ENCODE results near the gene PRR29. TPM values are rescaled to one million over a fixed set of nuclear protein-coding genes. Genes with fewer than 3 reads are reported as not detected.

The PRR29 gene
- total RNA-seq, 4 donors from 2014 or later, result 0.29 to 2.8 (median 1.5) TPM; not detected in 1

DNA sequence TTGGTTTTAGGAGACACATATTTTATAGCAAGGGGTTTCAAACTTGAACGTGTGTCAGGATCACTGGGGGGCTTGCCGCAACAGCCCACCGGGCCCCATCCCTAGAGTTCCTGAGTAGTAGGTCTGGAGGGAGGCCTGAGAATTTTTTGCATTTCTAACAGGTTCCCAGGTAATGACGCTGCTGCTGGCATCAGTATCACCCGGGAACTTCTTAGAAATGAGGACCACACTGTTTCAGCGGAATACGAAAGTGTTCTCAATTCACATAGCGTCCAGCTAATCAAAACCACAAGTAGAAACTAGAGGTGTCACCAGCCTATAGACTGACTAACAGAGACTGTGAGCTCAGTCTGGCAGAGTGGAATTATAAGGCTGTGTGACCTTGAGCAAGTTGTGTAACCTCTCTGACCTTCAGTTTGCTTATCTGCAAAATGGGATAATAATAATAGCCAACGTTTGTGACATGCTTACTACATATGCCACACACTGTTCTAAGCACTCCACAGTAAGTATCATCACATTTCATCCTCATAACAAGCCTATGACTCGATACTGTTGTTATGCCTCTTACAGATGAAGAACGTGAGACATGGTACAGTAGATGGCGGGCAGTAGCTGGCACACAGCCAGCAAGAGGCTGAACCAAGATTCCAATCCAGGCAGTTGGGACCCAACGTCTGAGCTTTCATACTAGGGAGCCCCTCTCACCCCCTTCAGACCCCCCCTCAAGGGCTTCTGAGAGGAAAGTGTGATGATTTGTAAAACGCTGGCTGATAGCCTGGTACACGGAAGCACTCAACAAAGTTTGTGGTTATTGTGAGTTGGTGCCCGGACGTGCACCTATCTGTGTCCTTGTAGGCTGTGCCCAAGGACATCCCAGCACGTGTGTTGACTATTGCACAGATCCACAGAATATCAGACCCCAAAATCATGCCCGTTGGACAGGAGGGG lies 26.9 kb downstream of the PRR29 start:
- no peak for DNase-seq
- Histone ChIP-seq H3K27ac (no peak overlapping the region), H3K4me1 (no peaks in the 10 kb centered on the region), H3K36me3 (no peaks in the 10 kb centered on the region), H3K27me3 (no peaks in the 10 kb centered on the region), H3K9me3 (no peaks in the 10 kb centered on the region), H3K4me3 (no peak overlapping the region)
- intact Hi-C loops (cut with DNase I; ENCODE audit: low total_unique reads), result loop anchor here (5.0 kb wide), 1 partner anchor 112 kb away; no protein-coding TSS in a partner anchor
- no peak for TF ChIP-seq POLR2A (IDR thresholded peaks at IDR 0.05)

DNA sequence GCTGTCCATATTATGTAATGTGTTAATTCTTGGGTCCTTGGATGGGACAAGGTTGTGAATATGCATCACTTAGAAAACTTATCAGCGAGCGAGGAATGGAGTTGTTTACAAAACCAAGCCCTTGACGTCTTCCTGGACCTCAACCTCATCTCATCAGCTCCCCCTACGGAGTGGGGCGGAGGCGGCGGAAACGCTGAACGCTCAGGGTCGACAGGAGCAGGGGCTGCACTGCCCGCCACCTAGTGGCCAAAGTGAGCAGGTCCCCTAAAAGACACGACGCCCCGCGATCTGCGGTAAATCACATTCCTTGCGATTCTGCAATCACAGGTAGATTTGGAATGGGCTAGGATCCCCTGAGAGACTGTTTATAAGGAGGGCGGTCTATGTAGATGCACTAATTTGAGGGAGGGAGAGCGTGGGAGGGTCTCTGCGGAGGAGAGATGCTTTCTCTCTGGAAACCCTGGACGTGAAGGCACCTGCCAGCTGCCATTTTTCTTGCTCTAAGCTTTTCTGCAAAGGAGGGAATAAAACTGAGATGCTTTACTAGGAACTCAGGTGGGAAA lies 27.7 kb downstream of the PRR29 start:
- no peak overlapping the region for H3K4me3 ChIP-seq

GRCh38 chr17:64028874-64029464 lies 30.8 kb downstream of the PRR29 start:
- intact Hi-C loops (cut with DNase I; ENCODE audit: low total_unique reads), result loop anchor here (5.0 kb wide), 1 partner anchor 108 kb away; no protein-coding TSS in a partner anchor
- TF ChIP-seq, protein P1, sequence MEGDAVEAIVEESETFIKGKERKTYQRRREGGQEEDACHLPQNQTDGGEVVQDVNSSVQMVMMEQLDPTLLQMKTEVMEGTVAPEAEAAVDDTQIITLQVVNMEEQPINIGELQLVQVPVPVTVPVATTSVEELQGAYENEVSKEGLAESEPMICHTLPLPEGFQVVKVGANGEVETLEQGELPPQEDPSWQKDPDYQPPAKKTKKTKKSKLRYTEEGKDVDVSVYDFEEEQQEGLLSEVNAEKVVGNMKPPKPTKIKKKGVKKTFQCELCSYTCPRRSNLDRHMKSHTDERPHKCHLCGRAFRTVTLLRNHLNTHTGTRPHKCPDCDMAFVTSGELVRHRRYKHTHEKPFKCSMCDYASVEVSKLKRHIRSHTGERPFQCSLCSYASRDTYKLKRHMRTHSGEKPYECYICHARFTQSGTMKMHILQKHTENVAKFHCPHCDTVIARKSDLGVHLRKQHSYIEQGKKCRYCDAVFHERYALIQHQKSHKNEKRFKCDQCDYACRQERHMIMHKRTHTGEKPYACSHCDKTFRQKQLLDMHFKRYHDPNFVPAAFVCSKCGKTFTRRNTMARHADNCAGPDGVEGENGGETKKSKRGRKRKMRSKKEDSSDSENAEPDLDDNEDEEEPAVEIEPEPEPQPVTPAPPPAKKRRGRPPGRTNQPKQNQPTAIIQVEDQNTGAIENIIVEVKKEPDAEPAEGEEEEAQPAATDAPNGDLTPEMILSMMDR (IDR thresholded peaks at IDR 0.05), result peak; percentile 54 to 90 (median 66)
- no peak for TF ChIP-seq POLR2A (IDR thresholded peaks at IDR 0.05)
- no peaks in the 10 kb centered on the region for H3K4me1 ChIP-seq
- H3K9me3 ChIP-seq, result no peaks in the 10 kb centered on the region
- H3K4me3 ChIP-seq, result no peak overlapping the region
- no peak overlapping the region for H3K27ac ChIP-seq
- no peaks in the 10 kb centered on the region for H3K27me3 ChIP-seq
- H3K36me3 ChIP-seq, result no peaks in the 10 kb centered on the region
- DNase-seq, result peak; percentile 54 to 64

More for the DNA sequence above, 27.7 kb downstream of the PRR29 start:
- intact Hi-C loops (cut with DNase I; ENCODE audit: low total_unique reads), result loop anchor here (5.0 kb wide), 1 partner anchor 111 kb away; no protein-coding TSS in a partner anchor
- Histone ChIP-seq H3K27ac (no peak overlapping the region), H3K4me1 (no peaks in the 10 kb centered on the region), H3K9me3 (no peaks in the 10 kb centered on the region), H3K36me3 (no peaks in the 10 kb centered on the region), H3K27me3 (no peaks in the 10 kb centered on the region)
- TF ChIP-seq POLR2A (IDR thresholded peaks at IDR 0.05), result no peak
- TF ChIP-seq, protein P1 (IDR thresholded peaks at IDR 0.05), result peak; percentile 72 to 83 (median 75)
- DNase-seq, result peak; percentile 51 to 57

- DNase-seq, result no peak
- intact Hi-C loops (cut with DNase I; ENCODE audit: low total_unique reads), result no loop called here
- Histone ChIP-seq H3K9me3 (no peaks in the 10 kb centered on the region), H3K4me3 (no peak overlapping the region), H3K4me1 (no peaks in the 10 kb centered on the region), H3K27ac (no peak overlapping the region), H3K27me3 (no peaks in the 10 kb centered on the region), H3K36me3 (no peaks in the 10 kb centered on the region)
- no peak for TF ChIP-seq POLR2A (IDR thresholded peaks at IDR 0.05)
- TF ChIP-seq, protein P1 (IDR thresholded peaks at IDR 0.05), result no peak
Observed at GRCh38 chr17:64032081-64032480, 33.9 kb downstream of the PRR29 start.

DNA sequence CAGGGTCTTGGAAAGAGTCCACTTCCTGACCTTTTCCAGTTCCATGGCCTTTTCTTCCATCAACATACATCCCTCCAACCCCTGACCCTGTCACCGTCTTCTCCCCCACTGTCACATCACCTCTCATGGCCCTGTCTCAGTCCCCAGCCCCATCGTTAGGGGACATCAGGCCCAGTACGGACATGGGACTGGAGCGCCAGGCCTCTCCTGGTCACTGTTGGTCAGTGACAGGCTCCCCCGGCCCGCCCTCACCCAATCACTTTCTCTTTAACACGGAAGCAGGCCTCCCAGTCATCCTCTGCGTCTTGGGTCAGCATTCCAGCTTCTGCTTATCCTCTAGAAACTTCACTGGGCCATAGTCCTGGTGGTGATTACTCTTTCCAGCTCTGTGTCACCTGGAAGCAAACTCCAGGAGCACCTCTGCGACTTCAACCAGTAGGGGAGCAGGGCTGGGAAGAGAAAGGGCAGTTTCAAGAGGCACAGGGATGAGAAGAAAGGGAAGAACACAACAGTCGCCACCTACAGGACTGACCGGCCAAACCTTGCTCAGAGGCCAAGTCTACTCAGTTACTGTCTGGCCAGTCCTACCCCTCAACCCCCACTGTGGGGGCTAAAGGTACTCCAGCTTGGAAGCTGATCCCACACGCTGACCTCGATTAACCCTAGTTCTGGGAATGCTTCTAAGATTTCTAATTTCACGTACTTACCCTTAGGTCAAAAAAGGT lies 38.2 kb downstream of the PRR29 start:
- intact Hi-C loops (cut with DNase I; ENCODE audit: low total_unique reads), result no loop called here
- no peak overlapping the region for H3K27ac ChIP-seq
- TF ChIP-seq, protein P1 (IDR thresholded peaks at IDR 0.05), result no peak
- no peak for TF ChIP-seq POLR2A (IDR thresholded peaks at IDR 0.05)
- no peak for DNase-seq
- no peaks in the 10 kb centered on the region for H3K4me1 ChIP-seq
- no peaks in the 10 kb centered on the region for H3K27me3 ChIP-seq
- H3K4me3 ChIP-seq, result no peak overlapping the region
- no peaks in the 10 kb centered on the region for H3K9me3 ChIP-seq
- H3K36me3 ChIP-seq, result no peaks in the 10 kb centered on the region
